ENCODE results near the gene IKZF3. TPM values are rescaled to one million over a fixed set of nuclear protein-coding genes. Genes with fewer than 3 reads are reported as not detected.

The IKZF3 gene
- total RNA-seq, 1 donor from 2014 or later: 0.34 TPM

GRCh38 chr17:39867880-39868553 lies 3.9 kb upstream of the IKZF3 start, which contains the start of gene ZPBP2:
ZPBP2 (plus strand) TSS chr17:39868202; CDS start chr17:39868355, 153 bp downstream.
- Mint-ChIP-seq H3K4me1 (ENCODE audit: low read depth, unreplicated experiment) (no peaks in the 10 kb centered on the region), H3K27ac (ENCODE audit: unreplicated experiment) (no peak within 1 kb of the TSS), H3K27me3 (ENCODE audit: low read depth, unreplicated experiment) (peaks cover 39% of the 10 kb centered on the region), H3K4me3 (ENCODE audit: unreplicated experiment) (no peak within 1 kb of the TSS), H3K36me3 (ENCODE audit: low read depth, unreplicated experiment) (no peaks in the 10 kb centered on the region), H3K9me3 (ENCODE audit: unreplicated experiment) (no peaks in the 10 kb centered on the region)
- TF ChIP-seq, protein P1, sequence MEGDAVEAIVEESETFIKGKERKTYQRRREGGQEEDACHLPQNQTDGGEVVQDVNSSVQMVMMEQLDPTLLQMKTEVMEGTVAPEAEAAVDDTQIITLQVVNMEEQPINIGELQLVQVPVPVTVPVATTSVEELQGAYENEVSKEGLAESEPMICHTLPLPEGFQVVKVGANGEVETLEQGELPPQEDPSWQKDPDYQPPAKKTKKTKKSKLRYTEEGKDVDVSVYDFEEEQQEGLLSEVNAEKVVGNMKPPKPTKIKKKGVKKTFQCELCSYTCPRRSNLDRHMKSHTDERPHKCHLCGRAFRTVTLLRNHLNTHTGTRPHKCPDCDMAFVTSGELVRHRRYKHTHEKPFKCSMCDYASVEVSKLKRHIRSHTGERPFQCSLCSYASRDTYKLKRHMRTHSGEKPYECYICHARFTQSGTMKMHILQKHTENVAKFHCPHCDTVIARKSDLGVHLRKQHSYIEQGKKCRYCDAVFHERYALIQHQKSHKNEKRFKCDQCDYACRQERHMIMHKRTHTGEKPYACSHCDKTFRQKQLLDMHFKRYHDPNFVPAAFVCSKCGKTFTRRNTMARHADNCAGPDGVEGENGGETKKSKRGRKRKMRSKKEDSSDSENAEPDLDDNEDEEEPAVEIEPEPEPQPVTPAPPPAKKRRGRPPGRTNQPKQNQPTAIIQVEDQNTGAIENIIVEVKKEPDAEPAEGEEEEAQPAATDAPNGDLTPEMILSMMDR (IDR thresholded peaks at IDR 0.05; ENCODE audit: insufficient read depth, low read depth, low read length): no peak
- TF ChIP-seq EZH2 (IDR thresholded peaks at IDR 0.05; ENCODE audit: insufficient read depth, low read length): no peak
- DNase-seq (ENCODE audit: low read depth): no peak
- no peaks in the 10 kb centered on the region for H3K79me2 ChIP-seq (ENCODE audit: insufficient read depth, low read length)
- FAIRE-seq: no peak
- peak within 1 kb of the TSS; percentile 65 for H2AFZ ChIP-seq (ENCODE audit: low read depth, low read length)
- H3K9me3 ChIP-seq (ENCODE audit: insufficient read depth, low read depth, low read length): peaks cover 13% of the 10 kb centered on the region
- H3K4me2 ChIP-seq (ENCODE audit: low read length): no peak within 1 kb of the TSS
- no peaks in the 10 kb centered on the region for H3K36me3 ChIP-seq (ENCODE audit: insufficient read depth, low read length)
- peaks cover 56% of the 10 kb centered on the region for H3K27me3 ChIP-seq (ENCODE audit: insufficient read depth, low read length)
- no peaks in the 10 kb centered on the region for H4K20me1 ChIP-seq (ENCODE audit: insufficient read depth, low read length)
- H3K4me1 ChIP-seq (ENCODE audit: insufficient read depth, low read length): no peaks in the 10 kb centered on the region
- no peak within 1 kb of the TSS for H3K9ac ChIP-seq (ENCODE audit: low read length)
- H3K4me3 ChIP-seq (ENCODE audit: insufficient read depth, low read depth, low read length): no peak within 1 kb of the TSS
- H3K27ac ChIP-seq (ENCODE audit: low read depth, low read length): no peak within 1 kb of the TSS

DNA sequence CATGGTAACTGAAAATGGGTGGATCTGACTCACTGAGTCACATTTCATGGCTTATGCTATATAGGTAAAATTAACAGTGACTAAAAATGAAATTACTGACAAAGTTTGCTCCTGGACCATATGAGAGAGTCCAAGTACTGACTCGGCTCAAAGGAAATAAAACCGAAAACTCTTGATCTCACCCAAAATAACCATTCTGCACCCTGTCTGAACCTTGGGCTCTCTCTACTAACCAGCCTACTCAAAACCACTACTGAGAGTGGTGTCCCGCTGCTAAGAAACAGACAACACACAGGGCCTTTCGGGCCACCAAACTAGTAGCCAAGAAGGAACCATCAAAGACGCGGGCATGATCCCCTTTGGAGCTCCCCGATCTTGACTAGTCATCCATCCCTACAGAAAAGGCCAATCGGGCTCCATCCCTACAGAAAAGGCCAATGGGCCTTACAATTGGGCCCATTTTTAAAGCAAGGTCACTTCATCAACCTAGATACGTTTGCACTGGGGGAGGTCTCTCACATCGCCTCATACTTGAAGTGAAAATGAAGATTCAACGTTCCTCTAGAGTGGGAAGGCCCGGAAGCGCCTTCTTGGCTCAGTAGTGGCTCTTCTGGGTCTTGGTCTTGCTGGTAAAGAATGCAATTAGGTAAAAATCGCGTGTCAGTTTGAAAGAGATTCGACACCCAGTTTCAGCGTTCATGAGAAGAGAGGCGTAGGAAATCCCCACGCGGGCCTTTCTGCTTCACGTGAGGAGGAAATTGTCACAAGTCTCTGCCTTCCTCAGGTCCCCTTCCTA lies 3.2 kb upstream of the IKZF3 start:
- no peak overlapping the region for H3K4me3 ChIP-seq (ENCODE audit: insufficient read depth, low read depth, low read length)
- Mint-ChIP-seq H3K4me1 (ENCODE audit: low read depth, unreplicated experiment) (no peaks in the 10 kb centered on the region), H3K4me3 (ENCODE audit: unreplicated experiment) (no peak overlapping the region), H3K9me3 (ENCODE audit: unreplicated experiment) (no peaks in the 10 kb centered on the region), H3K36me3 (ENCODE audit: low read depth, unreplicated experiment) (no peaks in the 10 kb centered on the region), H3K27ac (ENCODE audit: unreplicated experiment) (no peak overlapping the region), H3K27me3 (ENCODE audit: low read depth, unreplicated experiment) (peaks cover 41% of the 10 kb centered on the region)
- H3K4me1 ChIP-seq (ENCODE audit: insufficient read depth, low read length): no peaks in the 10 kb centered on the region
- no peak for DNase-seq (ENCODE audit: low read depth)
- H3K79me2 ChIP-seq (ENCODE audit: insufficient read depth, low read length): no peaks in the 10 kb centered on the region
- no peak for TF ChIP-seq EZH2 (IDR thresholded peaks at IDR 0.05; ENCODE audit: insufficient read depth, low read length)
- TF ChIP-seq, protein P1 (IDR thresholded peaks at IDR 0.05; ENCODE audit: insufficient read depth, low read depth, low read length): no peak
- H3K36me3 ChIP-seq (ENCODE audit: insufficient read depth, low read length): no peaks in the 10 kb centered on the region
- peaks cover 61% of the 10 kb centered on the region for H3K27me3 ChIP-seq (ENCODE audit: insufficient read depth, low read length)
- no peak for FAIRE-seq
- no peaks in the 10 kb centered on the region for H4K20me1 ChIP-seq (ENCODE audit: insufficient read depth, low read length)
- H2AFZ ChIP-seq (ENCODE audit: low read depth, low read length): peak overlapping the region; percentile 65
- H3K9ac ChIP-seq (ENCODE audit: low read length): no peak overlapping the region
- peaks cover 13% of the 10 kb centered on the region for H3K9me3 ChIP-seq (ENCODE audit: insufficient read depth, low read depth, low read length)
- H3K4me2 ChIP-seq (ENCODE audit: low read length): no peak overlapping the region
- no peak overlapping the region for H3K27ac ChIP-seq (ENCODE audit: low read depth, low read length)
